GM12872 (cell line): Measurements from ENCODE around the gene OLR1.

Experiments
- TF ChIP-seq, protein P1 (sequence below): IDR thresholded peaks from 3 replicates; pipeline ENCODE4 v1.5.1; 2011; ENCODE audit warnings: low read depth, mild to moderate bottlenecking, low read length, moderate library complexity; ENCODE audit not compliant: insufficient read depth

The OLR1 gene

DNA sequence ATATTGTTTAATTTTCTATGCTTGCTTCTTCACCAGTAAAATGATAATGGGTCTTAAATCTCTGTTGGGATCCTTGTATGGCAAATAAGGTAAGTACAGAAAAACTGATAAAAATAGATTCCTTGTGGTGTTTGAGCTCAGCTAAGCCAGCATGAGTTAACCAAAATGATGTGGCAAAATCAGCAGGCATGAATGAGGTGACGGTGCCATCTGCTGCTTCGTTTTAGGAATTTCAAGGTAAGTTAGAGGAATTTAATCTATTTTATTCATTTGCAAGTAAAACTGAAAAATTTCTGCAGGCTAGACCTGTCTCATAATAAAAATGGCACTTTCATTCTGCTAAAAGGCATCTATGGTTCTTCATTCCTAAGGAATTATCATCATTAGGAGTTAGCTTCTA lies 31.9 kb downstream of the OLR1 start:
- TF ChIP-seq, protein P1, sequence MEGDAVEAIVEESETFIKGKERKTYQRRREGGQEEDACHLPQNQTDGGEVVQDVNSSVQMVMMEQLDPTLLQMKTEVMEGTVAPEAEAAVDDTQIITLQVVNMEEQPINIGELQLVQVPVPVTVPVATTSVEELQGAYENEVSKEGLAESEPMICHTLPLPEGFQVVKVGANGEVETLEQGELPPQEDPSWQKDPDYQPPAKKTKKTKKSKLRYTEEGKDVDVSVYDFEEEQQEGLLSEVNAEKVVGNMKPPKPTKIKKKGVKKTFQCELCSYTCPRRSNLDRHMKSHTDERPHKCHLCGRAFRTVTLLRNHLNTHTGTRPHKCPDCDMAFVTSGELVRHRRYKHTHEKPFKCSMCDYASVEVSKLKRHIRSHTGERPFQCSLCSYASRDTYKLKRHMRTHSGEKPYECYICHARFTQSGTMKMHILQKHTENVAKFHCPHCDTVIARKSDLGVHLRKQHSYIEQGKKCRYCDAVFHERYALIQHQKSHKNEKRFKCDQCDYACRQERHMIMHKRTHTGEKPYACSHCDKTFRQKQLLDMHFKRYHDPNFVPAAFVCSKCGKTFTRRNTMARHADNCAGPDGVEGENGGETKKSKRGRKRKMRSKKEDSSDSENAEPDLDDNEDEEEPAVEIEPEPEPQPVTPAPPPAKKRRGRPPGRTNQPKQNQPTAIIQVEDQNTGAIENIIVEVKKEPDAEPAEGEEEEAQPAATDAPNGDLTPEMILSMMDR, result peak; percentile 37; the same call in 2 of the 3 replicates

DNA sequence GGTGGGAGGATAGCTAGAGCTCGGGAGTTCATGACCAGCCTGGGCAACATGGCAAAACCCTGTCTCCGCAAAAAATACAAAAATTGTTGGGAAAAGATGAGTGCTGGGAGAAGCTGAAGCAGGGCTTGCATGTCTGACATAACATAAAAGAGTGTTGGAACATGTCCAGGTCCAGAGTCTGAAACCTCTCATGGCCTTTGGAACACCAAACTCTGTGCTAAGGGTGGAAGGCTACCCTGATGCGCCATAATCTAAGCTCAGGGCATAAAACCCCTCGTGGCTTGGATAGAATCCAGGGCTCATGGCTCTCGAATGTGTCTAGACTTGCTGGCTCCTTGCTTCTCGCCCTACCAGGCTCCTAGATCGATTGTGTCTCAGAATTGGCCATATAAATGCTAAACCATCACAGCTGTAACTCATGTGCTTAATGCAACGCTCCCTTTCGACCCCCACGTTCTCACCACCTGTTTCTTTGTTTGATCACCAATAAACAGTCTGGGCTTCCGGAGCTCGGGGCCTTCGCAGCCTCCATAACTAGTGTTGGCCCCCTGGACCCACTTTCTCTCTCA lies 35.2 kb downstream of the OLR1 start:
- TF ChIP-seq, protein P1, result no peak

DNA sequence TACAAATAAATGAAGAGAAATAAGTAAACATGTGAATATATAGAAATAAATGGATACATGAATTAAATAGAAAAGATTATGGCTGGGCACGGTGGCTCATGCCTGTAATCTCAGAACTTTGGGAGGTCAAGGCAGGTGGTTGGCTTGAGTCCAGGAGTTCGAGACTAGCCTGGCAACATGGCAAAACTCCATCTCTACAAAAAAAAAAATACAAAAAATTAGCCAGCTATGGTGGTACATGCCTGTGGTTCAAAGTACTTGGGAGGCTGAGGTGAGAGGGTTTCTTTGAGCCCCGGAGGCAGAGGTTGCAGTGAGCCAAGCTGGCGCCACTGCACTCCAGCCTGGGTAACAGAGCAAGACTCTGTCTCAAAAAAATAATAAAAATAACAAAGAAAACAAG lies 36.8 kb downstream of the OLR1 start:
- TF ChIP-seq, protein P1, result no peak

DNA sequence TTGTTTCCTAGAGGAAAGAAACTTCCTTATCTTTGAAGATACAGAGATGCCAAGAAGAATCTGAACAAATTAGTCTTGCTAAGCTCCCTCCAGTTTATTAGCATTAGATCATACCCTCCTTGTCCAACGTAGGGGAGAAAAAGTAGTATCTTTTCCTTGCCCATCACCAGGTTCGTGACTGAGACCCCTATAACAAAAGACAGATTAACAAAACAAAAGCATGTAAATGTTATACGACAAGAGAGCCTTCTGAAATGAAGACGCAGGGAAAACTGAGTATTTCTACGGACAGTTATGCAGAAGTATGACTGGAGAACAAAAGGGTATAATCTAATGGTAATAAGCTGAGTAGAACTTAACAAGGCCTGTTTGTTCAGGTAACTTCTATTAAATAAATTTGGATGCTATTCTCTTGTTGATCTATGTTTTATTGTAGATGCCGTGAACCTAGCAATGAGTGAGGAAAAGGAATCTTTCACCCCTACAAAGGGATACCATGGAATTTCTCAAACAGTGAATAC lies 39.0 kb downstream of the OLR1 start:
- TF ChIP-seq, protein P1, result no peak

DNA sequence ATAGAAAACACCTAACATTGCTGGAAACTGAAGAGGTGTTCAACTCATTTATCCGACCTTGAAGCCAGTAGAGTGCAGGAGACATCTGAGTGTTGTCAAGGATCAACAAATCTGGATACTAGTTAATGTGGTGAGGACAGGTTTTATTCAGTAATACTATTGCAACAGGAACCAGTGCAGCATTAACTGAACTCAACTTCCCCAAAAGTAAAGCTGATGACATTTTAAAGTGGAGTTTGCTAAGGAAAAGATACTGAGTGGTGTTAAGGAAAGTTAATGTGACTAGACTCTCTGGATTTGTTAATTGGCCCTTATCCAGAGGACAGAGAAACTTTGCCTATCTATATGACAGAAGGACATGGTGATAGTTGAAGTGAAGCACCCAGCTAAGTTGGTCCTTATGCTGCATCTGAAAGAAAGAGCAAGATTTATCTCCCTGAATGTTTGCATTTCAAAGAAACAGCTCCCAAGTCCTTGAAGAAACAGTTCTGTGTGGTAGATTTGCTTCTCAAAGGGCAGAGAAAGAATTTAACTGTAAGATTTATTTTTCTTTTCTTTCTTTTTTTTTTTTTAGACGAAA lies 40.7 kb downstream of the OLR1 start:
- TF ChIP-seq, protein P1, result no peak

DNA sequence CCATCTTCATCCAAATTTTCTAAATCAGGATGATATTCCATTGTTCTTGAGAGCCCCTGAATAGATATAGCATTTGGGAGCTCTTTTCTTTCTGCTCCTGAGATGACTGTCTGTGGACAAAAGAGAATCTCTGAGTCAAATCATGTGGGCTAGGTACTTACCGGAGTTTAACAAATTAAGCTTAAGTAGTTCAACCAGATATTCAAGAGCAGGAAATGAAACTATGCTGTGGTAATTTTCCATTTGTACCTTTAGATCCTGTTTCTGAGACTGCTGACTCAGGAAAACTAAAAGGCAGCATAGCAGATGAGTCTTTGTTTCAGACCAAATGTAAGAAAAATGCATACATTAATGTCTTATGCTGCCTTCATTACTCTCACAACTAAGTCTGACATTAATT lies 41.9 kb downstream of the OLR1 start, which contains the start of gene CLEC7A:
Gene CLEC7A (minus strand): TSS at position 158 of the 400 bp plus-strand sequence. CDS start 117 bp downstream, at position 41.
- TF ChIP-seq, protein P1, result no peak

DNA sequence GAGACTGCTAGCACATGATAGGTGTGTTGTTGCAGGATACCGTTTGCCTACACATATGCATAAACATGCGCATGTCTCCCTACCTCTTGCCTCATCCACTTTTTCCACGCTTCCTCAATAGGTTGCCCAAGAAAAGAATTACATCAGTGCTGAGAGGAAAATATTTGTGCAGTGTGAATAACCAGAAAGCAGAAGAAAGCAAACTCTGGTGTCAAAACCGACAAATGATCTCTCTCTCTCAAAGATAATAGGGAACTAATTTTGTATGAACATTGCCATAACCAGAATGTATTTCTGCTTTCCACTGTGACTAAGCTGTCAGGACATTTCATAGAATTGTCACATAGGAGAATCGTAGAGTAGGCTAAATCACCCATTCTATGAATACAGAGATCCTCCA lies 43.2 kb downstream of the OLR1 start:
- TF ChIP-seq, protein P1, result no peak
